NCI-H526 treated with DMSO at 0.1 percent for 48 hours (cell line): ENCODE data around the gene OSBPL2.

ENCODE experiments used
- DNase-seq: peaks from one replicate; lab custom pipeline; 2025; lab: John Stamatoyannopoulos, UW

The OSBPL2 gene

DNA sequence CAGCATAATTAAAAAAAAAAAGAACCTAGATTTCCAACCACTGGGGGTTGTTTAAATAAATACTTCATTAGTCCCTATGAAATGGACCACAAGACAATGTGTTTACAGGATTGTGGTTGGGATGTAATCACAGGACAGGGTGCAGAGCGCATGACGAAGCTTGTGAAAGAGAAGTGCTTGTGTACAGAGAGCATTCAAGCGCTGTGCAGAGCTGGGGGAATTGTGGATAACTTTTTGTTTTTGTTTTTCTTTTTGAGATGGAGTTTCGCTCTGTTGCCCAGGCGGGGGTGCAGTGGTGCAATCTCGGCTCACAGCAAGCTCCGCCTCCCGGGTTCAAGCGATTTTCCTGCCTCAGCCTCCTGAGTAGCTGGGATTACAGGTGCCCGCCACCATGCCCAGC is 106.5 kb downstream of the OSBPL2 start:
- no peak for DNase-seq
